ENCODE results near the gene PVALEF.

DNA sequence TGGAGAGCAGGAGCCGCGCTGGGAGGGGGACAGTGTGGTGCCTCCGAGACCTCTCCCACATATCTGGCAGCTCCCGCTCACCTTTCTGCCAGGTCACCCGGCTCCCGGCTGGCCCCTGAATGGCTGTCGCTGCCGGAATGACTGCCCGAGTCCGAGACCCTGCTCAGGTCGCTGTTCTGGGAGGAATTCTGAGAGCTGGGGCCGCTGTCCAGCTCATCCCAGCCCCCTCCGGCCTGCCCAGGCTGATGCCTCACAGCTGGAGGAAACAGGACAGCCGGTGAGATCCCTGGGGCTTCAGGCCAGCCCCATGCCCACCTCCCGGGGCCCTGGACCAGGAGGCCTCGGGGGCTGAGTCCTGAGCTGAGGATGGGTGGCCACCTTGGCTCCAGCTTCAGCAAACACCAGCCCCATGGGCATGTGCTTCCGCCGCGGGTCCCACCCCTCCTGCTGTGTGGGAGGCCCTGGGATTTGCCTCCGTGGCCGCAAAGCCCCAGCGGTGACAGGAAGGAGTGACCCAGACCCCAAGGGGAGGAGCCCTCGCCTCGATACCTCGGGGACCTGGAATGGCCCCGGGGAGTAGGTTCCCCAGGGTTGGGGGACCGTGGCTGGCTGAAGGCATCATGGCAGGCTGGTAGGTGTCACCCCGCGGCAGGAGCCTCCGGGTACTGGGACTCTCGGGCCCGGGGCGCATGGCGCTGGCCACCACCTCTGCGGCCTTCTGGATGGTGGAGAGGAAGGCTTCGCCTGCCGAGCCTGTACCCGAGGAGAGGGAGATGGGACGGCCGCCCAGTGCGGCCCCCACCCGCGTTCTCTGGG, 66.7 kb downstream of the PVALEF start:
- TF ChIP-seq TCF7L2 (IDR thresholded peaks at IDR 0.05; ENCODE audit: low read depth, low read length) (no peak), POLR2AphosphoS5 (IDR thresholded peaks at IDR 0.05; ENCODE audit: low read depth, low read length) (no peak)
- TF ChIP-seq, protein P1, sequence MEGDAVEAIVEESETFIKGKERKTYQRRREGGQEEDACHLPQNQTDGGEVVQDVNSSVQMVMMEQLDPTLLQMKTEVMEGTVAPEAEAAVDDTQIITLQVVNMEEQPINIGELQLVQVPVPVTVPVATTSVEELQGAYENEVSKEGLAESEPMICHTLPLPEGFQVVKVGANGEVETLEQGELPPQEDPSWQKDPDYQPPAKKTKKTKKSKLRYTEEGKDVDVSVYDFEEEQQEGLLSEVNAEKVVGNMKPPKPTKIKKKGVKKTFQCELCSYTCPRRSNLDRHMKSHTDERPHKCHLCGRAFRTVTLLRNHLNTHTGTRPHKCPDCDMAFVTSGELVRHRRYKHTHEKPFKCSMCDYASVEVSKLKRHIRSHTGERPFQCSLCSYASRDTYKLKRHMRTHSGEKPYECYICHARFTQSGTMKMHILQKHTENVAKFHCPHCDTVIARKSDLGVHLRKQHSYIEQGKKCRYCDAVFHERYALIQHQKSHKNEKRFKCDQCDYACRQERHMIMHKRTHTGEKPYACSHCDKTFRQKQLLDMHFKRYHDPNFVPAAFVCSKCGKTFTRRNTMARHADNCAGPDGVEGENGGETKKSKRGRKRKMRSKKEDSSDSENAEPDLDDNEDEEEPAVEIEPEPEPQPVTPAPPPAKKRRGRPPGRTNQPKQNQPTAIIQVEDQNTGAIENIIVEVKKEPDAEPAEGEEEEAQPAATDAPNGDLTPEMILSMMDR (IDR thresholded peaks at IDR 0.05) = no peak

Data from Panc1 (cell line).